DMS79 treated with DMSO at 0.1 percent for 48 hours (cell line): ENCODE measurements around the gene MT1E.
A peak's percentile ranks its signal among the peaks of the same experiment; 100 is the strongest.
"Not testable (repeated sequence)": the region's sequence is repeated elsewhere in the genome, so short reads cannot be mapped to it uniquely, and the experiment has no call there.

Experiments used
- DNase-seq: peaks from one replicate; lab custom pipeline; 2025; lab: John Stamatoyannopoulos, UW

MT1E gene

GRCh38 chr16:56672761-56673536 lies 47.4 kb downstream of the MT1E start:
- no peak for DNase-seq

GRCh38 chr16:56673921-56674320 lies 48.3 kb downstream of the MT1E start:
- DNase-seq: no peak

- DNase-seq: not testable (repeated sequence)
Measured at GRCh38 chr16:56674570-56674969, 49.0 kb downstream of the MT1E start.

DNA sequence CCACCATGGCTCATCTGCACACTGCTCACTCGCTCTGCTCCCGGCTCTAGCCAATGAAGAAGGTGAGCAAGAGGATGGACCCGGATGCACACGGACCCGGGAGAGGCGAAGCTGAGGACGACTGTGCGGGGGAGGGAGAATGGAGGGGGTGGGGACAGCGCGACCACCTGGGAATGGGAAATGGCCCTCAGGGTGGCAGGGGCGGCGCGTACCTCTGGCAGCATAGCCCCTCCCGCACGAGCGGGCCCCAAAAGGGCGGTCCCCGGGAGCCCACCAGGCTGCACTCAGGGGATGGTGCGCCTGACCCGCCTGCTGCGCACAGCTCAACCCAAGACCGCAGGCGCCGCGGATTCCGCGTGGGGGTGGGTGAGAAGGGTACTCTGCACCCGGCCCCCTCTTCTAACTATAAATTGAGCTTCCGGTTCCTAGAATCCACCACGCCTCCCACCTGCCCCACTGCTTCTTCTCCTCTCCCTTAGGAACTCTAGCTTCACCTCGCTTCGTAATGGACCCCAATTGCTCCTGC lies 50.2 kb downstream of the MT1E start:
- DNase-seq: peak; percentile 3
